Keratinocyte (primary cell): ENCODE results near the gene TACC3.

Experiments used
- EZH2 ChIP-seq: IDR thresholded peaks from one replicate; pipeline ENCODE4 v1.6.1; 2012; ENCODE audit warnings: inconsistent platforms, mild to moderate bottlenecking, low read length, moderate library complexity
- TF ChIP-seq, protein P1 (sequence below), 3 experiments: IDR thresholded peaks in 1 of 3; conservative IDR thresholded peaks in 1 of 3; optimal IDR thresholded peaks in 1 of 3; 2 replicates in 2 of 3; 3 replicates in 1 of 3; pipeline versions ENCODE3 to v1.5.1; 2011; ENCODE audit warnings: low read length in 3 of 3, mild to moderate bottlenecking in 3 of 3, moderate library complexity in 2 of 3, control low read depth in 1 of 3, inconsistent platforms in 1 of 3; ENCODE audit not compliant: insufficient read depth in 2 of 3; ENCODE audit errors: extremely low read depth in 1 of 3

DNA sequence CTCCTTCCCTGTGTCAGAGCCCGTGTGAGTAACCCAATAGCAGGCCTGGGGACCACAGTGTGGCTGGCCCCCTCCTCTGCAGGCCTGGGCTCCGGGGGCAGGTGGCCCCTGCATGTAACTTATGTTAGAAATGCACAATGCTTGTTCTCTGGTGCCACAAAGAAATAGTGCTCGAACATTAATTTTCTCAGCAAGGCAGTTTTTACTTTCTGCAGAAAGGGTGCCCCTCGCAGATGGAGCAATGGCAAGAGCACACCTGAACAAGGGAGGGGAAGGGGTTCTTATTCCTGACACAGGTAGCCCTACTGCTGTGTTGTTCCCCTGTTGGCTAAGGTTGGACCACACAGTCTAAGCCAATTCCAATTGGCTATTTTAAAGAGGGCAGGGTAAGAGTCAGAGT, 17.1 kb downstream of the TACC3 start:
- TF ChIP-seq, protein P1, sequence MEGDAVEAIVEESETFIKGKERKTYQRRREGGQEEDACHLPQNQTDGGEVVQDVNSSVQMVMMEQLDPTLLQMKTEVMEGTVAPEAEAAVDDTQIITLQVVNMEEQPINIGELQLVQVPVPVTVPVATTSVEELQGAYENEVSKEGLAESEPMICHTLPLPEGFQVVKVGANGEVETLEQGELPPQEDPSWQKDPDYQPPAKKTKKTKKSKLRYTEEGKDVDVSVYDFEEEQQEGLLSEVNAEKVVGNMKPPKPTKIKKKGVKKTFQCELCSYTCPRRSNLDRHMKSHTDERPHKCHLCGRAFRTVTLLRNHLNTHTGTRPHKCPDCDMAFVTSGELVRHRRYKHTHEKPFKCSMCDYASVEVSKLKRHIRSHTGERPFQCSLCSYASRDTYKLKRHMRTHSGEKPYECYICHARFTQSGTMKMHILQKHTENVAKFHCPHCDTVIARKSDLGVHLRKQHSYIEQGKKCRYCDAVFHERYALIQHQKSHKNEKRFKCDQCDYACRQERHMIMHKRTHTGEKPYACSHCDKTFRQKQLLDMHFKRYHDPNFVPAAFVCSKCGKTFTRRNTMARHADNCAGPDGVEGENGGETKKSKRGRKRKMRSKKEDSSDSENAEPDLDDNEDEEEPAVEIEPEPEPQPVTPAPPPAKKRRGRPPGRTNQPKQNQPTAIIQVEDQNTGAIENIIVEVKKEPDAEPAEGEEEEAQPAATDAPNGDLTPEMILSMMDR (optimal IDR thresholded peaks at IDR 0.05 in 1 of 3, IDR thresholded peaks at IDR 0.05 in 1 of 3, conservative IDR thresholded peaks at IDR 0.05 in 1 of 3; ENCODE audit: extremely low read depth in 1 of 3, insufficient read depth in 2 of 3, low read length in 3 of 3), result no peak
- no peak for TF ChIP-seq EZH2
